ENCODE results near the gene ARHGAP32. TPM values are rescaled to one million over a fixed set of nuclear protein-coding genes. Genes with fewer than 3 reads are reported as not detected.

ARHGAP32 gene
- total RNA-seq, 1 experiment from 2014 or later: 27.8 TPM

- TF ChIP-seq CBX3 (IDR thresholded peaks at IDR 0.05; ENCODE audit: low read depth) (no peak), EGR1 (IDR thresholded peaks at IDR 0.05; ENCODE audit: low read depth) (no peak), POLR2AphosphoS5 (IDR thresholded peaks at IDR 0.05; ENCODE audit: low read depth, low read length) (no peak), YY1 (IDR thresholded peaks at IDR 0.05; ENCODE audit: extremely low read depth, insufficient replicate concordance, low read depth, low read length) (no peak), ZBTB33 (IDR thresholded peaks at IDR 0.05; ENCODE audit: extremely low read depth, insufficient replicate concordance, low read length) (no peak), ATF3 (IDR thresholded peaks at IDR 0.05) (no peak), FOSL1 (IDR thresholded peaks at IDR 0.05; ENCODE audit: low read depth) (no peak), SP1 (IDR thresholded peaks at IDR 0.05; ENCODE audit: low read depth) (no peak), POLR2A (IDR thresholded peaks at IDR 0.05; ENCODE audit: borderline replicate concordance, extremely low read depth, insufficient read depth, insufficient read length) (no peak), SIN3A (IDR thresholded peaks at IDR 0.05; ENCODE audit: low read depth) (no peak), CEBPB (IDR thresholded peaks at IDR 0.05; ENCODE audit: low read depth) (no peak), RAD21 (IDR thresholded peaks at IDR 0.05; ENCODE audit: low read depth) (no peak), REST (IDR thresholded peaks at IDR 0.05; ENCODE audit: low read depth) (no peak), TCF7L2 (IDR thresholded peaks at IDR 0.05; ENCODE audit: borderline replicate concordance, extremely low read depth, insufficient read depth, insufficient read length) (no peak), CTCF (IDR thresholded peaks at IDR 0.05 in 2 of 3, conservative IDR thresholded peaks at IDR 0.05 in 1 of 3; ENCODE audit: borderline replicate concordance in 1 of 3, insufficient read depth in 1 of 3, low read depth in 2 of 3, low read length in 2 of 3) (no peak), EZH2 (IDR thresholded peaks at IDR 0.05) (no peak), ELF1 (IDR thresholded peaks at IDR 0.05; ENCODE audit: borderline replicate concordance, low read depth) (no peak), EZH2phosphoT487 (IDR thresholded peaks at IDR 0.05; ENCODE audit: borderline replicate concordance) (no peak), JUND (IDR thresholded peaks at IDR 0.05) (no peak)
- Histone ChIP-seq H3K27me3 (ENCODE audit: insufficient read depth, low read length) (no peaks in the 10 kb centered on the region), H3K9me2 (ENCODE audit: insufficient read depth) (no peaks in the 10 kb centered on the region), H2AFZ (ENCODE audit: low read depth, low read length, poor library complexity, severe bottlenecking) (no peak overlapping the region), H3K9me3 (ENCODE audit: control insufficient read depth in 1 of 2, insufficient read depth in 1 of 2, low read depth in 1 of 2, low read length in 2 of 2) (no peaks in the 10 kb centered on the region), H3K4me2 (ENCODE audit: low read length) (no peak overlapping the region), H3K4me3 (replicated peaks in 1 of 2; ENCODE audit: low read depth in 1 of 2, low read length in 2 of 2) (no peak overlapping the region), H4K20me1 (ENCODE audit: insufficient read depth) (no peaks in the 10 kb centered on the region), H3K79me2 (ENCODE audit: insufficient read depth, low read length) (no peaks in the 10 kb centered on the region), H3K27ac (ENCODE audit: low read depth, low read length) (no peak overlapping the region), H3K9ac (ENCODE audit: low read length) (no peak overlapping the region), H3K4me1 (ENCODE audit: control insufficient read depth in 1 of 2, insufficient read depth in 2 of 2, low read length in 2 of 2) (no peaks in the 10 kb centered on the region), H3K36me3 (ENCODE audit: control insufficient read depth in 1 of 2, insufficient read depth in 2 of 2, low read length in 2 of 2) (peaks cover 0 to 11% of the 10 kb centered on the region in 2 experiments; a peak in 1 of 4 replicates)
- ChIA-PET CTCF (interaction anchor here (0.6 kb wide), 1 partner anchor 476 kb away, joined by 3 read pairs; no protein-coding TSS in a partner anchor), POLR2A (no interaction called here), RAD21 (ENCODE audit: low non-redundant PET in 1 of 2, low total read pairs in 2 of 2, uncharacterized antibody in 2 of 2, unreplicated experiment in 2 of 2) (no interaction called here)
- no peak for DNase-seq (ENCODE audit: low read depth, low spot score)
- no peak for ATAC-seq
- BruUV-seq (replicated peaks): no TSS peak
- intact Hi-C loops (cut with micrococcal nuclease): no loop called here
These were observed 226.6 kb downstream of the ARHGAP32 start for GRCh38 chr11:128965485-128965884.
